T-cell (primary cell): Measurements from ENCODE around the gene DNAJC22. TPM values are rescaled to one million over a fixed set of nuclear protein-coding genes. Genes with fewer than 3 reads are reported as not detected.

ENCODE experiments used
- ATAC-seq, 4 experiments: fragments of 200-7000 bp in 3 of 4; fragments of 150-1000 bp in 1 of 4; cut with Tn5 transposase; replicated peaks in 1 of 4; 1 replicate in 3 of 4; 2 replicates in 1 of 4; pipeline ENCODE4 v1.10.0; 2021; ENCODE audit warnings: moderate library complexity in 3 of 4, mild to moderate bottlenecking in 2 of 4, moderate number of reproducible peaks in 1 of 4
- CTCF ChIA-PET, 2 donors: fragments of 300-600 bp; sonication (Branson Sonifier 250); formaldehyde crosslinking; loops; one replicate each; lab custom pipeline; 2022; ENCODE audit warnings: antibody characterized with exemption in 2 of 2; lab: Charles Lee
- POLR2A ChIA-PET, 2 donors: fragments of 300-600 bp; sonication (Branson Sonifier 250); formaldehyde crosslinking; loops; one replicate each; lab custom pipeline; 2022; ENCODE audit warnings: antibody characterized with exemption in 2 of 2; lab: Charles Lee
- DNase-seq, 35 experiments: peaks; one replicate each; pipeline versions ENCODE4 v3.0.0 to v3.0.0-alpha.2; 2013 to 2023
- H3K27ac ChIP-seq: one replicate; pipeline ENCODE4 v1.5.1; 2013; ENCODE audit warnings: low read length
- H3K27me3 ChIP-seq, 2 experiments: replicated peaks in 1 of 2; 1 replicate in 1 of 2; 2 replicates in 1 of 2; pipeline versions ENCODE4 v1.6.1 to v1.7.0; 2013; ENCODE audit warnings: low read length in 1 of 2, mixed read lengths in 1 of 2; ENCODE audit not compliant: control insufficient read depth in 2 of 2, insufficient read depth in 2 of 2; ENCODE audit errors: extremely low read depth in 1 of 2
- H3K36me3 ChIP-seq, 2 donors: 1 replicate in 1 of 2; 2 replicates in 1 of 2; pipeline versions ENCODE4 v1.6.1 to v1.7.0; 2013; ENCODE audit warnings: low read length in 1 of 2; ENCODE audit not compliant: control insufficient read depth in 2 of 2, insufficient read depth in 1 of 2; ENCODE audit errors: extremely low read depth in 1 of 2
- H3K4me1 ChIP-seq, 2 experiments: 1 replicate in 1 of 2; 2 replicates in 1 of 2; pipeline versions ENCODE4 v1.6.1 to v1.7.0; 2013; ENCODE audit warnings: low read length in 2 of 2, mixed read lengths in 1 of 2; ENCODE audit not compliant: insufficient read depth in 2 of 2, control insufficient read depth in 1 of 2; ENCODE audit errors: extremely low read depth in 1 of 2
- H3K4me3 ChIP-seq, 2 donors: 1 replicate in 1 of 2; 2 replicates in 1 of 2; pipeline versions ENCODE4 v1.5.1 to v1.7.0; 2013; ENCODE audit warnings: mild to moderate bottlenecking in 2 of 2, low read length in 1 of 2, moderate library complexity in 1 of 2; ENCODE audit not compliant: control insufficient read depth in 1 of 2; ENCODE audit errors: extremely low read depth in 1 of 2
- H3K9me3 ChIP-seq: 2 replicates; pipeline ENCODE4 v1.7.0; 2013
- H3K27ac Mint-ChIP-seq, 2 donors: one replicate each; pipeline ENCODE4 v1.8.0; 2020 to 2021; ENCODE audit warnings: mild to moderate bottlenecking in 2 of 2, mixed read lengths in 2 of 2
- H3K27me3 Mint-ChIP-seq, 2 donors: one replicate each; pipeline ENCODE4 v1.8.0; 2021 to 2022; ENCODE audit warnings: mixed read lengths in 2 of 2
- H3K36me3 Mint-ChIP-seq: one replicate; pipeline ENCODE4 v1.8.0; 2021; ENCODE audit warnings: mixed read lengths
- H3K4me1 Mint-ChIP-seq, 3 donors: one replicate each; pipeline ENCODE4 v1.8.0; 2020 to 2022; ENCODE audit warnings: mixed read lengths in 3 of 3, mild to moderate bottlenecking in 1 of 3
- H3K4me3 Mint-ChIP-seq, 3 donors: one replicate each; pipeline ENCODE4 v1.8.0; 2020 to 2022; ENCODE audit warnings: mild to moderate bottlenecking in 3 of 3, mixed read lengths in 3 of 3, moderate library complexity in 3 of 3
- H3K9me3 Mint-ChIP-seq, 3 donors: one replicate each; pipeline ENCODE4 v1.8.0; 2020 to 2022; ENCODE audit warnings: mixed read lengths in 3 of 3
- WGBS: methylation state at CpG from one replicate; pipeline ENCODE4 v1.1.5; 2013; ENCODE audit warnings: missing lambda C conversion rate; ENCODE audit not compliant: insufficient coverage; 5-methylcytosine and 5-hydroxymethylcytosine counted together
- total RNA-seq, 35 experiments: library from RNA in 6 of 35; stranded (reverse) in 6 of 35; fragments of 120-200 nt in 1 of 35; gene quantifications; one replicate each; pipeline versions ENCODE4 v1.2.1 to v1.2.4 and lab custom pipeline; 2013 to 2026

The DNAJC22 gene
- total RNA-seq, 5 donors from 2014 or later (not counting 1 experiment from before 2014, with no cell fraction given), result 0.07 TPM; not detected in 4

DNA sequence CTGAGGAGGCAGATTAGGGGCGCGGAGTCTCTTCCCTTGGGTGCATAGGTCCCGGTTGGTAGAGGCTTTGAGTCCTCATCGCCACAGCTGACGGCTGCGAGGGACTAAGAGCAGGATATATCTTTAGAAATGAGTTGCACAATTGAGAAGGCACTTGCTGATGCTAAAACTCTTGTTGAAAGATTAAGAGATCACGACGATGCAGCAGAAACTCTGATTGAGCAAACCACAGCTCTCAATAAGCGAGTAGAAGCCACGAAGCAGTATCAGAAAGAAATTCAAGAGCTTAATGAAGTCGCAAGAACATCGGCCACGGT is 42.7 kb downstream of the DNAJC22 start:
- ATAC-seq (no peak), DNase-seq (no peak)
- ChIA-PET CTCF (interaction anchor here in 1 of 2 donors (1.2 kb wide), 1 partner anchor 22 kb away, joined by 3 read pairs; the partner anchor contains the start of gene SPATS2), POLR2A (no interaction called here)
- H3K36me3 ChIP-seq, result no peaks in the 10 kb centered on the region
- H3K27ac ChIP-seq, result no peak overlapping the region
- peak overlapping the region; percentile 14 to 49 (median 46) for H3K4me3 Mint-ChIP-seq
- H3K9me3 ChIP-seq, result no peaks in the 10 kb centered on the region
- peaks cover 0 to 10% (median 0%) of the 10 kb centered on the region in 3 donors for H3K4me1 Mint-ChIP-seq
- no peaks in the 10 kb centered on the region for H3K9me3 Mint-ChIP-seq
- no peaks in the 10 kb centered on the region for H3K27me3 Mint-ChIP-seq
- no peak overlapping the region for H3K27ac Mint-ChIP-seq
- no peak overlapping the region for H3K4me3 ChIP-seq
- 90% methylated on average over 10 of the region's 13 CpGs for WGBS
- peaks cover 0 to 4% of the 10 kb centered on the region in 2 experiments for H3K4me1 ChIP-seq
- H3K27me3 ChIP-seq, result no peaks in the 10 kb centered on the region
- no peaks in the 10 kb centered on the region for H3K36me3 Mint-ChIP-seq

DNA sequence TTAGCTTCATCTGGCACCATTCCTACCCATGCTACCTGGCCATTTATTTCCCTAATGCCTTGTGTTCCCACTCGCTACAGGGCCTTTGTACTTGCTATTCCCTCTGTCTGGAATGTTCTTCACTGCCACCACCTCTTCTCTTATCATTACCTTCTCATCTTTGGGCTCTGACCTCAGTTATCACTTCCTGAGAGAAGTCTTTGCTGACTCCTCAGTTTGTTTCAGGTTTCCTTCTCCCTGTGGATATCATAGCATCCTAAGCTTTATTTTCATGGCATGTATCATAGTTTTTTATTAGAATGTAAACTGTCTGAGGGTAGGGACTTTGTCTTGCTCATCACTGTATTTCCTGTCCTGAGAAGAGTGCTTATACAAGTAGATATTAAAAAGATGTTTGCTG is 50.3 kb downstream of the DNAJC22 start:
- Mint-ChIP-seq H3K27me3 (no peaks in the 10 kb centered on the region), H3K27ac (no peak overlapping the region), H3K4me3 (no peak overlapping the region), H3K36me3 (no peaks in the 10 kb centered on the region), H3K4me1 (peaks cover 0 to 1% (median 0%) of the 10 kb centered on the region in 3 donors), H3K9me3 (no peaks in the 10 kb centered on the region)
- Histone ChIP-seq H3K27me3 (no peaks in the 10 kb centered on the region), H3K36me3 (no peaks in the 10 kb centered on the region), H3K4me1 (no peaks in the 10 kb centered on the region), H3K4me3 (no peak overlapping the region), H3K9me3 (no peaks in the 10 kb centered on the region), H3K27ac (no peak overlapping the region)
- CTCF ChIA-PET, result interaction anchor here (0.6 to 0.9 kb wide), 3 partner anchors 34 to 49 kb away, joined by 3 to 6 read pairs (median 5); no protein-coding TSS in a partner anchor
- no peak for DNase-seq
- ATAC-seq, result no peak
- 89% methylated on average over 1 of the region's 1 CpG for WGBS
- POLR2A ChIA-PET, result interaction anchor here (0.5 to 0.6 kb wide), 2 partner anchors 63 to 579 kb away, joined by 3 to 5 read pairs; partner anchors contain the start of gene CACNB3 (in 1 of the 2)

DNA sequence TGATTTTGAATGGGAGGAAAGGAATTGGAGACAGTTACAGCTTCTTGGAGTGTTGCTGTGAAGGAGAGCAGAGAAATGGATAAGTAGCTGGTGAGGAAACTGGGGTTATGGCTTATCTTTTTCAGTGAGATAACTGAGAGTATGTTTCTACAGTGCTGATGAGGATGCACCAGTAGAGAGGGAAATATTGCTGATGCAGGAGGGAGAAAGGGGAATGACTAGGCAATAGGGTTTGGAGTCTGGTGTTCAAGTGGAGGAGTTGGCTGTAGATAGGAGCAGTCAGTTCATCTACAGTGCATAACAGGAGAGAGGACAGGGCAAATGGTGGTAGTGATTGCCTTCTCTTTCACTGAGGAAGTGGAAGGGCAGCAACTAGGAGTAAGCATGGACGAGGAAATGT is 53.6 kb downstream of the DNAJC22 start:
- H3K4me1 Mint-ChIP-seq, result peaks cover 14 to 24% (median 15%) of the 10 kb centered on the region in 3 donors
- Histone ChIP-seq H3K9me3 (no peaks in the 10 kb centered on the region), H3K27me3 (no peaks in the 10 kb centered on the region), H3K36me3 (no peaks in the 10 kb centered on the region), H3K4me3 (no peak overlapping the region), H3K27ac (no peak overlapping the region), H3K4me1 (peaks cover 5 to 10% of the 10 kb centered on the region in 2 experiments)
- ChIA-PET POLR2A (no interaction called here), CTCF (interaction anchor here in 1 of 2 donors (0.7 kb wide), 1 partner anchor 116 kb away, joined by 3 read pairs; no protein-coding TSS in a partner anchor)
- H3K4me3 Mint-ChIP-seq, result no peak overlapping the region
- H3K27me3 Mint-ChIP-seq, result no peaks in the 10 kb centered on the region
- ATAC-seq (no peak), DNase-seq (no peak)
- H3K27ac Mint-ChIP-seq, result no peak overlapping the region
- 77% methylated on average over 1 of the region's 1 CpG for WGBS
- H3K36me3 Mint-ChIP-seq, result no peaks in the 10 kb centered on the region
- no peaks in the 10 kb centered on the region for H3K9me3 Mint-ChIP-seq

Other genes with a start within 250 kb of the DNAJC22 start
- 100 to 1,000 TPM; 159 to 302 (median 224) TPM for gene LMBR1L, start 236.0 kb upstream of the DNAJC22 start, total RNA-seq
- 100 to 1,000 TPM; 167 to 232 (median 205) TPM for gene TUBA1B, start 215.5 kb upstream of the DNAJC22 start, total RNA-seq
- gene TUBA1A, start 157.8 kb upstream of the DNAJC22 start, total RNA-seq, result 100 to 1,000 TPM in 3 of 5 donors, 10 to 100 TPM in 2; 89.3 to 310 (median 100) TPM
- 10 to 100 TPM; 16.4 to 53.7 (median 48.4) TPM for gene TUBA1C, start 81.8 kb upstream of the DNAJC22 start, total RNA-seq
- gene PRPH, start 51.7 kb upstream of the DNAJC22 start, total RNA-seq, result not detected
- 1 to 10 TPM in 4 of 5 donors, under 1 TPM in 1; 0.98 to 1.9 (median 1.3) TPM for gene TROAP, start 23.6 kb upstream of the DNAJC22 start, total RNA-seq
- not detected for gene C1QL4, start 9.7 kb upstream of the DNAJC22 start, total RNA-seq
- 10 to 100 TPM in 1 of 5 donors, 1 to 10 TPM in 4; 5.4 to 11.4 (median 7.4) TPM for gene SPATS2, start 20.6 kb downstream of the DNAJC22 start, total RNA-seq
- gene KCNH3, start 192.1 kb downstream of the DNAJC22 start, total RNA-seq, result 1 to 10 TPM; 3.4 to 8.0 (median 5.5) TPM
- gene MCRS1, start 221.3 kb downstream of the DNAJC22 start, total RNA-seq, result 10 to 100 TPM; 66.1 to 89.0 (median 85.7) TPM